Measurements from ENCODE around the gene ZYG11B. TPM values are rescaled to one million over a fixed set of nuclear protein-coding genes. Genes with fewer than 3 reads are reported as not detected.
"Not testable (repeated sequence)": the region's sequence is repeated elsewhere in the genome, so short reads cannot be mapped to it uniquely, and the experiment has no call there.

Gene ZYG11B
- total and polyA plus RNA-seq, 3 donors from 2014 or later = 17.7 to 76.6 (median 73.1) TPM

- H3K36me3 ChIP-seq (ENCODE audit: low read depth, missing control alignments) = no peaks in the 10 kb centered on the region
- DNase-seq = no peak
- no peaks in the 10 kb centered on the region for H3K27me3 ChIP-seq
- no peak overlapping the region for H3K27ac ChIP-seq
- intact Hi-C loops (cut with DNase I; ENCODE audit: low total_unique reads) = no loop called here
- 85 to 88% methylated on average over 4 of the region's 4 CpGs for WGBS, 2 donors
- H3K4me1 ChIP-seq = no peaks in the 10 kb centered on the region
- H3K4me3 ChIP-seq = no peak overlapping the region
- H3K9me3 ChIP-seq = no peaks in the 10 kb centered on the region
- TF ChIP-seq CTCF (IDR thresholded peaks at IDR 0.05) (no peak), POLR2A (IDR thresholded peaks at IDR 0.05) (no peak)
Observed at GRCh38 chr1:52769346-52770033, 43.2 kb downstream of the ZYG11B start.

- Histone ChIP-seq H3K27me3 (no peaks in the 10 kb centered on the region), H3K36me3 (ENCODE audit: low read depth, missing control alignments) (no peaks in the 10 kb centered on the region), H3K27ac (no peak overlapping the region), H3K9me3 (no peaks in the 10 kb centered on the region), H3K4me3 (no peak overlapping the region), H3K4me1 (no peaks in the 10 kb centered on the region)
- TF ChIP-seq CTCF (IDR thresholded peaks at IDR 0.05) = no peak
- TF ChIP-seq POLR2A (IDR thresholded peaks at IDR 0.05) = no peak
- WGBS, 2 donors = 86 to 87% methylated on average over 7 of the region's 7 CpGs
- intact Hi-C loops (cut with DNase I; ENCODE audit: low total_unique reads) = no loop called here
- no peak for DNase-seq
Observed at GRCh38 chr1:52771384-52771783, 45.1 kb downstream of the ZYG11B start.

- Histone ChIP-seq H3K4me1 (no peaks in the 10 kb centered on the region), H3K9me3 (no peaks in the 10 kb centered on the region), H3K36me3 (ENCODE audit: low read depth, missing control alignments) (no peaks in the 10 kb centered on the region), H3K27ac (no peak overlapping the region), H3K4me3 (no peak overlapping the region), H3K27me3 (no peaks in the 10 kb centered on the region)
- TF ChIP-seq POLR2A (IDR thresholded peaks at IDR 0.05) = no peak
- no peak for TF ChIP-seq CTCF (IDR thresholded peaks at IDR 0.05)
- WGBS, 2 donors = 96% methylated on average over 4 of the region's 4 CpGs
- intact Hi-C loops (cut with DNase I; ENCODE audit: low total_unique reads) = no loop called here
- DNase-seq = no peak
Observed at GRCh38 chr1:52786148-52786547, 59.9 kb downstream of the ZYG11B start.

GRCh38 chr1:52790429-52790828, 64.2 kb downstream of the ZYG11B start:
- H3K36me3 ChIP-seq (ENCODE audit: low read depth, missing control alignments); H3K27me3 ChIP-seq; H3K4me3 ChIP-seq; H3K27ac ChIP-seq; intact Hi-C loops (cut with DNase I; ENCODE audit: low total_unique reads); H3K4me1 ChIP-seq; H3K9me3 ChIP-seq; DNase-seq: not testable (repeated sequence)
- WGBS, 2 donors = 96% methylated on average over 12 of the region's 12 CpGs

- no peak for DNase-seq
- Histone ChIP-seq H3K27me3 (no peaks in the 10 kb centered on the region), H3K4me1 (no peaks in the 10 kb centered on the region), H3K9me3 (no peaks in the 10 kb centered on the region), H3K27ac (no peak overlapping the region), H3K36me3 (ENCODE audit: low read depth, missing control alignments) (no peaks in the 10 kb centered on the region), H3K4me3 (no peak overlapping the region)
- intact Hi-C loops (cut with DNase I; ENCODE audit: low total_unique reads) = no loop called here
- WGBS, 2 donors = 77 to 81% methylated on average over 1 of the region's 1 CpG
- no peak for TF ChIP-seq CTCF (IDR thresholded peaks at IDR 0.05)
- no peak for TF ChIP-seq POLR2A (IDR thresholded peaks at IDR 0.05)
Observed at GRCh38 chr1:52792036-52792435, 65.8 kb downstream of the ZYG11B start.

- H3K27me3 ChIP-seq; H3K27ac ChIP-seq; H3K36me3 ChIP-seq (ENCODE audit: low read depth, missing control alignments); intact Hi-C loops (cut with DNase I; ENCODE audit: low total_unique reads); H3K4me1 ChIP-seq; H3K4me3 ChIP-seq; DNase-seq; H3K9me3 ChIP-seq: not testable (repeated sequence)
- 80 to 81% methylated on average over 7 of the region's 7 CpGs for WGBS, 2 donors
Observed at GRCh38 chr1:52793717-52794116, 67.5 kb downstream of the ZYG11B start.
